K562 (cell line): Measurements from ENCODE around the gene FCSK. TPM values are rescaled to one million over a fixed set of nuclear protein-coding genes. Genes with fewer than 3 reads are reported as not detected.
A peak's percentile ranks its signal among the peaks of the same experiment; 100 is the strongest.

ENCODE experiments used
- ATAC-seq: fragments of 200-7000 bp; cut with Tn5 transposase; 3 replicates; pipeline ENCODE4 v1.9.1; 2020; ENCODE audit warnings: moderate library complexity
- BruUV-seq: library from RNA; stranded (reverse); fragments of 400-500 nt; replicated peaks from 2 replicates; lab custom pipeline; 2021; lab: Mats Ljungman, UMichigan
- CTCF ChIA-PET: fragments of 300-600 bp; formaldehyde crosslinking; extraction: SDS; loops from one replicate; lab custom pipeline; 2021; ENCODE audit warnings: low intra/inter-chr PET ratio; lab: Yijun Ruan, JAX
- POLR2A ChIA-PET: fragments of 300-600, 350-650 bp; sonication (Branson Sonifier 250); formaldehyde crosslinking; extraction: SDS; loops from one replicate; lab custom pipeline; 2021; ENCODE audit warnings: antibody characterized with exemption, inconsistent platforms; lab: Yijun Ruan, JAX
- DNase-seq, 4 experiments: peaks; one replicate each; pipeline versions ENCODE4 v3.0.0 to v3.0.0-alpha.2; 2011 to 2018; ENCODE audit warnings: low spot score in 3 of 4, mixed read lengths in 3 of 4; ENCODE audit errors: extremely low read depth in 1 of 4
- FAIRE-seq: peaks from 2 replicates; lab custom pipeline; 2011; peaks lifted over from hg19 to GRCh38; lab: Jason Lieb, UNC
- H2AFZ ChIP-seq: 2 replicates; pipeline ENCODE4 v1.6.0; 2011; ENCODE audit warnings: low read depth, low read length, control low read depth, inconsistent platforms
- H3K27ac ChIP-seq: fragments of 200-600 bp; 3 replicates; pipeline ENCODE4 v1.8.0; 2011; ENCODE audit warnings: low read depth, mild to moderate bottlenecking, control low read depth, inconsistent platforms, low read length, moderate library complexity, mixed read lengths; ENCODE audit errors: extremely low read depth
- H3K27me3 ChIP-seq, 2 experiments: fragments of 300-600 bp in 1 of 2; 2 replicates in 1 of 2; 3 replicates in 1 of 2; pipeline versions ENCODE4 v1.6.0 to v1.8.0; 2011; ENCODE audit warnings: inconsistent platforms in 2 of 2, low read length in 2 of 2, mild to moderate bottlenecking in 1 of 2, mixed read lengths in 1 of 2, moderate library complexity in 1 of 2; ENCODE audit not compliant: control insufficient read depth in 2 of 2, insufficient read depth in 2 of 2
- H3K36me3 ChIP-seq: fragments of 300-600 bp; 3 replicates; pipeline ENCODE4 v1.8.0; 2011; ENCODE audit warnings: mild to moderate bottlenecking, low read length, inconsistent platforms; ENCODE audit not compliant: control insufficient read depth, insufficient read depth
- H3K4me1 ChIP-seq, 2 experiments: fragments of 200-600 bp in 1 of 2; replicated peaks in 1 of 2; 2 replicates in 1 of 2; 3 replicates in 1 of 2; pipeline versions ENCODE4 v1.5.1 to v1.8.0; 2011; ENCODE audit warnings: inconsistent platforms in 2 of 2, low read length in 2 of 2, mild to moderate bottlenecking in 1 of 2, mixed read lengths in 1 of 2, moderate library complexity in 1 of 2; ENCODE audit not compliant: control insufficient read depth in 2 of 2, insufficient read depth in 2 of 2
- H3K4me2 ChIP-seq: 2 replicates; pipeline ENCODE4 v1.6.1; 2011; ENCODE audit warnings: low read length, control low read depth, inconsistent platforms, mixed read lengths; ENCODE audit not compliant: insufficient read depth
- H3K4me3 ChIP-seq: fragments of 200-600 bp; sonication (generic), shearing (Covaris generic); 2 replicates; pipeline ENCODE4 v1.5.1; 2016; ENCODE audit warnings: control low read depth, inconsistent platforms
- H3K79me2 ChIP-seq: fragments of 200-600 bp; 3 replicates; pipeline ENCODE4 v1.8.0; 2011; ENCODE audit warnings: low read length, inconsistent platforms; ENCODE audit not compliant: control insufficient read depth, insufficient read depth
- H3K9ac ChIP-seq, 2 experiments: 2 replicates each; pipeline versions ENCODE4 v1.6.0 to v1.6.1; 2011; ENCODE audit warnings: low read depth in 2 of 2, low read length in 2 of 2, control low read depth in 1 of 2, inconsistent platforms in 1 of 2, mild to moderate bottlenecking in 1 of 2, mixed read lengths in 1 of 2; ENCODE audit not compliant: insufficient read depth in 1 of 2
- H3K9me1 ChIP-seq: one replicate; pipeline ENCODE4 v1.6.0; 2011; ENCODE audit warnings: inconsistent platforms, mild to moderate bottlenecking, low read length, moderate library complexity; ENCODE audit not compliant: control insufficient read depth, insufficient read depth
- H3K9me3 ChIP-seq: replicated peaks from 2 replicates; pipeline ENCODE4 v1.5.1; 2011; ENCODE audit warnings: low read depth, low read length, inconsistent platforms; ENCODE audit not compliant: control insufficient read depth, insufficient read depth
- H4K20me1 ChIP-seq: replicated peaks from 2 replicates; pipeline ENCODE4 v1.6.1; 2011; ENCODE audit warnings: low read length, inconsistent platforms, mixed read lengths; ENCODE audit not compliant: control insufficient read depth, insufficient read depth
- ARID2 ChIP-seq: fragments of 450-650 bp; IDR thresholded peaks from 2 replicates; pipeline ENCODE4 v1.6.1; 2017; ENCODE audit warnings: antibody characterized with exemption, mild to moderate bottlenecking
- ATF7 ChIP-seq: fragments of 450-650 bp; IDR thresholded peaks from 2 replicates; pipeline ENCODE4 v1.7.1; 2014; ENCODE audit warnings: mild to moderate bottlenecking, moderate library complexity
- E2F8 ChIP-seq: fragments of 450-650 bp; IDR thresholded peaks from 2 replicates; pipeline ENCODE4 v1.7.1; 2018; ENCODE audit warnings: mild to moderate bottlenecking, low read depth; ENCODE audit not compliant: partially characterized antibody
- GABPB1 ChIP-seq: sonication (generic); formaldehyde crosslinking; IDR thresholded peaks from 2 replicates; pipeline ENCODE4 v1.8.0; 2022; ENCODE audit warnings: mild to moderate bottlenecking, missing genetic modification reagents
- IRF9 ChIP-seq: fragments of 450-650 bp; IDR thresholded peaks from 2 replicates; pipeline ENCODE4 v1.6.1; 2016; ENCODE audit warnings: missing biosample characterization, missing genetic modification characterization
- POLR2G ChIP-seq: fragments of 200-400 bp; formaldehyde crosslinking; IDR thresholded peaks from 2 replicates; pipeline ENCODE4 v1.6.1; 2017; ENCODE audit warnings: low read depth, mild to moderate bottlenecking, antibody characterized with exemption, low read length, moderate library complexity
- ZBTB1 ChIP-seq: sonication (generic); formaldehyde crosslinking; IDR thresholded peaks from 2 replicates; pipeline ENCODE4 v1.8.1; 2023; ENCODE audit warnings: missing genetic modification reagents, low read depth, mild to moderate bottlenecking, borderline replicate concordance
- ZFP36 ChIP-seq: fragments of 150-350 bp; IDR thresholded peaks from 2 replicates; pipeline ENCODE4 v1.6.1; 2018; ENCODE audit warnings: low read length, low read depth; ENCODE audit not compliant: partially characterized antibody
- WGBS: fragments of 100-300 bp; shearing (Covaris generic); methylation state at CpG from one replicate; pipeline ENCODE4 v1.1.6; 2016; ENCODE audit warnings: low coverage, mixed read lengths; ENCODE audit not compliant: insufficient coverage; ENCODE audit errors: missing lambda C conversion rate; 5-methylcytosine and 5-hydroxymethylcytosine counted together
- in situ Hi-C: fragments of 300-500 bp; cut with MboI; formaldehyde crosslinking; loops from 4 replicates; pipeline ENCODE4 v1.15.0; 2018; ENCODE audit warnings: inconsistent platforms, mixed read lengths
- intact Hi-C: fragments of 100-400 bp; cut with micrococcal nuclease; formaldehyde crosslinking; loops from 2 replicates; pipeline ENCODE4 v1.14.2; 2022
- polyA plus RNA-seq, 8 experiments: library from polyadenylated mRNA; depleted of rRNA in 4 of 8; stranded (reverse) in 5 of 8; unstranded in 3 of 8; fragments of >200 nt; fragmentation: Nextera tagmentation in 2 of 8; fragmentation: Illumina TruSeq in 1 of 8; extraction: Ambion mirVana in 2 of 8; extraction: Trizol in 1 of 8; gene quantifications; 2 replicates each; pipeline versions ENCODE4 v1.2.1 to v1.2.3, GENCODE V29; 2011 to 2014; ENCODE audit warnings: inconsistent platforms in 1 of 8, missing spikeins in 1 of 8
- total RNA-seq, 7 experiments: library from RNA; depleted of rRNA in 6 of 7; stranded (reverse); fragments of >200 nt in 6 of 7; fragmentation: Illumina TruSeq in 2 of 7; extraction: Trizol in 2 of 7; gene quantifications; 2 replicates each; pipeline versions ENCODE4 v1.2.1 to v1.2.3, GENCODE V29; 2011 to 2021; ENCODE audit warnings: low replicate concordance in 1 of 7

The FCSK gene
- total and polyA plus RNA-seq, 9 of the 15 experiments (the other 6 are each of a cell fraction or from before 2014, with no cell fraction given) = 0.92 to 18.6 (median 8.3) TPM

- Histone ChIP-seq H3K4me3 (no peak overlapping the region), H3K27me3 (no peaks in the 10 kb centered on the region), H3K27ac (no peak overlapping the region), H3K9ac (peak overlapping the region in 1 of 2 experiments; percentile 43; a peak in 1 of 4 replicates), H3K9me1 (no peaks in the 10 kb centered on the region), H3K4me1 (peaks cover 0 to 32% of the 10 kb centered on the region in 2 experiments; a peak in 3 of 5 replicates), H4K20me1 (no peaks in the 10 kb centered on the region; the same call in 1 of the 2 replicates), H3K9me3 (no peaks in the 10 kb centered on the region), H3K36me3 (peaks cover 16% of the 10 kb centered on the region; the same call in 1 of the 3 replicates), H3K79me2 (no peaks in the 10 kb centered on the region), H3K4me2 (no peak overlapping the region), H2AFZ (no peak overlapping the region)
- DNase-seq = no peak
- ATAC-seq = no peak
- POLR2A ChIA-PET = interaction anchor here (1.2 to 1.9 kb wide), 2 partner anchors 11 to 35 kb away, joined by 5 to 10 read pairs; no protein-coding TSS in a partner anchor
- BruUV-seq = no TSS peak
- WGBS = 89% methylated on average over 8 of the region's 8 CpGs
- TF ChIP-seq ZBTB1 (CRISPR knock-in tag) (no peak), ARID2 (no peak)
- no peak for FAIRE-seq
- intact Hi-C loops = no loop called here
- CTCF ChIA-PET = interaction anchor here (1.7 kb wide), 1 partner anchor 72 kb away, joined by 7 read pairs; no protein-coding TSS in a partner anchor
- in situ Hi-C loops = loop anchor here (10.0 kb wide), 1 partner anchor 73 kb away; no protein-coding TSS in a partner anchor
Measured at GRCh38 chr16:70467608-70468007, 13.2 kb downstream of the FCSK start.

GRCh38 chr16:70468776-70469525 is 14.6 kb downstream of the FCSK start:
- Histone ChIP-seq H2AFZ (no peak overlapping the region), H3K9ac (peak overlapping the region in 1 of 2 experiments; percentile 76; a peak in 2 of 4 replicates), H4K20me1 (peaks cover 3% of the 10 kb centered on the region; the same call in 1 of the 2 replicates), H3K79me2 (no peaks in the 10 kb centered on the region), H3K27me3 (no peaks in the 10 kb centered on the region), H3K27ac (no peak overlapping the region), H3K4me1 (peaks cover 0 to 38% of the 10 kb centered on the region in 2 experiments; a peak in 3 of 5 replicates), H3K36me3 (peaks cover 15% of the 10 kb centered on the region; the same call in 1 of the 3 replicates), H3K9me3 (no peaks in the 10 kb centered on the region), H3K4me2 (no peak overlapping the region), H3K4me3 (no peak overlapping the region), H3K9me1 (no peaks in the 10 kb centered on the region)
- TF ChIP-seq ZFP36 = peak; percentile 47
- TF ChIP-seq POLR2G = peak; percentile 49; the same call in 1 of the 2 replicates
- no peak for TF ChIP-seq IRF9
- no peak for TF ChIP-seq E2F8
- TF ChIP-seq ATF7 = no peak
- TF ChIP-seq GABPB1 (CRISPR knock-in tag) = no peak
- intact Hi-C loops = no loop called here
- DNase-seq (no peak), ATAC-seq (no peak), FAIRE-seq (no peak)
- POLR2A ChIA-PET = interaction anchor here (0.8 kb wide), 2 partner anchors 9 to 122 kb away, joined by 3 read pairs; partner anchors contain the start of gene DDX19A
- 83% methylated on average over 8 of the region's 16 CpGs for whole genome bisulfite sequencing
- no TSS peak for BruUV-seq
- in situ Hi-C loops = loop anchor here (10.0 kb wide), 1 partner anchor 74 kb away; no protein-coding TSS in a partner anchor
- CTCF ChIA-PET = no interaction called here
